Measurements from ENCODE around the gene IGFALS.

Gene IGFALS

GRCh38 chr16:1776991-1777374 lies 16.5 kb downstream of the IGFALS start:
- no peak for DNase-seq (ENCODE audit: low read depth, low spot score)

- DNase-seq (ENCODE audit: low read depth, low spot score), result no peak
Measured at GRCh38 chr16:1776672-1776955, 16.9 kb downstream of the IGFALS start.

GRCh38 chr16:1775846-1776671 lies 17.4 kb downstream of the IGFALS start:
- no peak for DNase-seq (ENCODE audit: low read depth, low spot score)

GRCh38 chr16:1775006-1775845 lies 18.3 kb downstream of the IGFALS start:
- DNase-seq (ENCODE audit: low read depth, low spot score), result no peak

- no peak for DNase-seq (ENCODE audit: low read depth, low spot score)
Measured at GRCh38 chr16:1774448-1774780, 19.1 kb downstream of the IGFALS start.

GRCh38 chr16:1773703-1774447 lies 19.6 kb downstream of the IGFALS start:
- no peak for DNase-seq (ENCODE audit: low read depth, low spot score)

- no peak for DNase-seq (ENCODE audit: low read depth, low spot score)
Measured at GRCh38 chr16:1772908-1773702, 20.4 kb downstream of the IGFALS start, which contains the start of gene MRPS34. Gene MRPS34, minus strand, starts transcription at chr16:1773134. Its CDS starts 15 bp downstream, at chr16:1773119.

- no peak for DNase-seq (ENCODE audit: low read depth, low spot score)
Measured at GRCh38 chr16:1772362-1772907, 21.1 kb downstream of the IGFALS start, which contains the start of gene EME2. Gene EME2, plus strand, starts transcription at chr16:1772810. Its CDS starts 418 bp downstream, at chr16:1773228.

- DNase-seq (ENCODE audit: low read depth, low spot score), result no peak
Measured at GRCh38 chr16:1771864-1772361, 21.6 kb downstream of the IGFALS start.

GRCh38 chr16:1771188-1771863 lies 22.2 kb downstream of the IGFALS start, which contains the start of gene NME3:
Gene NME3, minus strand, starts transcription at chr16:1771543. Its CDS starts 9 bp downstream, at chr16:1771534.
- no peak for DNase-seq (ENCODE audit: low read depth, low spot score)

GRCh38 chr16:1770328-1771187 lies 22.9 kb downstream of the IGFALS start:
- DNase-seq (ENCODE audit: low read depth, low spot score), result no peak

GRCh38 chr16:1769402-1770300 lies 23.9 kb downstream of the IGFALS start:
- DNase-seq (ENCODE audit: low read depth, low spot score), result no peak

GRCh38 chr16:1768767-1769401 lies 24.6 kb downstream of the IGFALS start:
- DNase-seq (ENCODE audit: low read depth, low spot score), result no peak

GRCh38 chr16:1768061-1768766 lies 25.3 kb downstream of the IGFALS start:
- no peak for DNase-seq (ENCODE audit: low read depth, low spot score)

- DNase-seq (ENCODE audit: low read depth, low spot score), result no peak
Measured at GRCh38 chr16:1767116-1767994, 26.1 kb downstream of the IGFALS start.

GRCh38 chr16:1766701-1767100 lies 26.8 kb downstream of the IGFALS start:
- no peak for DNase-seq (ENCODE audit: low read depth, low spot score)
